ENCODE measurements around the gene TRIM61. TPM values are rescaled to one million over a fixed set of nuclear protein-coding genes. Genes with fewer than 3 reads are reported as not detected.

TRIM61 gene
- total RNA-seq, 1 donor from 2014 or later, result 0.19 TPM

DNA sequence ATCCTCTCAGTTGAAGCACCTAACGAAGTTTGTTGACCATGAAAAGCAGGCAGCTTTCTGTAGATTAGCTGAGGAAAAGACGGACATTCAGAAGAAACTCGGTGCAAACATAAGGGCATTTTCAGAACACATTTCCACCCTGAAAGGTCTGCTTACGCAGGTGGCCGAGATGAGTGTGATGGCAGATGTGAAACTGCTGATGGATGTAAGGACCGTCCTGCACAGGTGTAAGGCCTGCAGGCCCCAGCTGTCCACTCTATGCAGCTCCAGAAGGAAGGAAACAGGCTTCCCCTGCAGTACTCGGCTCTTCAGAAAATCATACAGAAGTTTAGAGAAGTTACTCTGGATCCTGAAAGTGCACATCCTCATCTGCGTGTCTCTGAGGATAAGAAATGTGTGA is 33.5 kb upstream of the TRIM61 start:
- Mint-ChIP-seq H3K9me3 (no peaks in the 10 kb centered on the region), H3K27ac (ENCODE audit: unreplicated experiment) (no peak overlapping the region), H3K27me3 (ENCODE audit: low read depth) (no peaks in the 10 kb centered on the region), H3K4me3 (no peak overlapping the region), H3K4me1 (no peaks in the 10 kb centered on the region), H3K36me3 (ENCODE audit: low read depth) (no peaks in the 10 kb centered on the region)
- TF ChIP-seq, protein P1, sequence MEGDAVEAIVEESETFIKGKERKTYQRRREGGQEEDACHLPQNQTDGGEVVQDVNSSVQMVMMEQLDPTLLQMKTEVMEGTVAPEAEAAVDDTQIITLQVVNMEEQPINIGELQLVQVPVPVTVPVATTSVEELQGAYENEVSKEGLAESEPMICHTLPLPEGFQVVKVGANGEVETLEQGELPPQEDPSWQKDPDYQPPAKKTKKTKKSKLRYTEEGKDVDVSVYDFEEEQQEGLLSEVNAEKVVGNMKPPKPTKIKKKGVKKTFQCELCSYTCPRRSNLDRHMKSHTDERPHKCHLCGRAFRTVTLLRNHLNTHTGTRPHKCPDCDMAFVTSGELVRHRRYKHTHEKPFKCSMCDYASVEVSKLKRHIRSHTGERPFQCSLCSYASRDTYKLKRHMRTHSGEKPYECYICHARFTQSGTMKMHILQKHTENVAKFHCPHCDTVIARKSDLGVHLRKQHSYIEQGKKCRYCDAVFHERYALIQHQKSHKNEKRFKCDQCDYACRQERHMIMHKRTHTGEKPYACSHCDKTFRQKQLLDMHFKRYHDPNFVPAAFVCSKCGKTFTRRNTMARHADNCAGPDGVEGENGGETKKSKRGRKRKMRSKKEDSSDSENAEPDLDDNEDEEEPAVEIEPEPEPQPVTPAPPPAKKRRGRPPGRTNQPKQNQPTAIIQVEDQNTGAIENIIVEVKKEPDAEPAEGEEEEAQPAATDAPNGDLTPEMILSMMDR (conservative IDR thresholded peaks at IDR 0.05), result no peak
- no peak for DNase-seq (ENCODE audit: low read depth, low spot score)

DNA sequence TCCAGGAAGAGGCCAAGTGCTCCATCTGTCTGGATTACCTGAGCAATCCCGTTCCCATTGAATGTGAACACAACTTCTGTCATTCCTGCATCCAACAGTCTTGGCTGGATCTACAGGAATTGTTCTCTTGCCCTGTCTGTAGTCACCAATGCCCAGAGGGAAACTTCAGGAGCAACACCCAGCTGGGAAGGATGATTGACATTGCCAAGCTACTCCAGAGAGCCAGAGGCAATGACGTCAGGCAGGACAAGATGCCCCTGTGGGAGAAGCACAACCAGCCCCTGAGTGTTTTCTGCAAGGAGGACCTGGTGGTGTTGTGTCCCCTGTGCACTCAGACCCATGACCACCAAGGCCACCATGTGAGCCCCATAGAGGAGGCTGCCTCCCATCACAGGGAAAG is 33.0 kb upstream of the TRIM61 start:
- H3K4me1 Mint-ChIP-seq, result no peaks in the 10 kb centered on the region
- H3K36me3 Mint-ChIP-seq (ENCODE audit: low read depth), result no peaks in the 10 kb centered on the region
- H3K9me3 Mint-ChIP-seq, result no peaks in the 10 kb centered on the region
- H3K27me3 Mint-ChIP-seq (ENCODE audit: low read depth), result no peaks in the 10 kb centered on the region
- H3K4me3 Mint-ChIP-seq, result no peak overlapping the region
- H3K27ac Mint-ChIP-seq (ENCODE audit: unreplicated experiment), result no peak overlapping the region
- TF ChIP-seq, protein P1 (conservative IDR thresholded peaks at IDR 0.05), result no peak
- no peak for DNase-seq (ENCODE audit: low read depth, low spot score)

DNA sequence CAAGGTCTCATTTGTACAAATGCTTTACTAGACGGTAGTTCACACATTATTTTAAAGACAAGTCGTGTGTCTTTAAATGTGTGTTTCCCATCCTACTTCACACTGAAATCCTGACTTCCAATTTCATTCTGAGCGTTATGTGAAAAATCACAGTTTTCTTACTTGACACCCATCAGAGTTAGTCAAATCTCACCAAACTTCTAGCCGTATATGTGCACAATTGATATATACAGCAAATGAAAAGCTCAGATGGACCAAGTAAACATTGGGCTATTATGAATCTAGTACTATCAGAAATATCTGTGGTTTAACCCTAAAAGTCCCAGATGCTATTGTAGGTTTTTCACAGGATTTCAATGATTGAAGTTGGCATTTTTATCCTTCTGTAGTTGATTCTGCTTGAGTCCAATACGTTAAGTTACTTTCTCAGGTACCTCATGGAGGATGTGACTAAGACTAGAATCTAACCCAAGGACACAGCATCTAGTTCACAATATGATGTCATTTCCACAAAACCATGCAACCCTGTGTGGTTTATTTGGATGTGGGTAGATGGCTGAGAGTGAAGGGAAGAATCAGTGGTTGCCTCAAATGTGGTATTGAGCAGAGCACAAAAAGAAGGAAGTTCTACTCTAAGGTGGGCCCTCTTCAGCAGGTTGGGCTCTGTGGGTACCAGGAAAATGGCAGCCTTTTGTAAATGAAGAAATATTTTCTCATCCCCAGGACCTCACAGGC is 32.2 kb upstream of the TRIM61 start:
- Mint-ChIP-seq H3K4me3 (no peak overlapping the region), H3K9me3 (no peaks in the 10 kb centered on the region), H3K27me3 (ENCODE audit: low read depth) (no peaks in the 10 kb centered on the region), H3K4me1 (no peaks in the 10 kb centered on the region), H3K36me3 (ENCODE audit: low read depth) (no peaks in the 10 kb centered on the region), H3K27ac (ENCODE audit: unreplicated experiment) (no peak overlapping the region)
- DNase-seq (ENCODE audit: low read depth, low spot score), result no peak
- TF ChIP-seq, protein P1 (conservative IDR thresholded peaks at IDR 0.05), result no peak

DNA sequence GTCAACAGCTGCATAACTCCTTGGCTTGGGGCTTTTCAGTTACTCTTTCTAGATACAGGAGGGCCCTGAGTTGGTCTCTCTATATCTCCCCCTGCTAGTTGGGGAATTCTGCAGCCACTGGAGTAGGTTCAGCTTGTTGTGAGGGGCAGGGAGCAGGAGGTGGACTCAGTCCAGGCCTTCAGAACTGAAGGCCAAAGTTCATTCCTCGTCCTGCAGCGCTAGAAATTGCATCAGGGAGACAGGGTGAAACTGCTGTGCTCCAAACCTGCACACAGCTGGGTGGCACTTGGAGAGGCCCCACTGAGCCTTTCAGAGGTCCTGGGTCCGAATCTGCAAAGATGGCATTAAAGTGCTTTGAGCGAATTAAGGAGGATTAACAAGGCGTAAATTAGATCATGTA is 29.4 kb upstream of the TRIM61 start:
- Mint-ChIP-seq H3K27ac (ENCODE audit: unreplicated experiment) (no peak overlapping the region), H3K4me1 (no peaks in the 10 kb centered on the region), H3K36me3 (ENCODE audit: low read depth) (no peaks in the 10 kb centered on the region), H3K27me3 (ENCODE audit: low read depth) (no peaks in the 10 kb centered on the region), H3K4me3 (no peak overlapping the region), H3K9me3 (no peaks in the 10 kb centered on the region)
- DNase-seq (ENCODE audit: low read depth, low spot score), result no peak
- TF ChIP-seq, protein P1 (conservative IDR thresholded peaks at IDR 0.05), result no peak

DNA sequence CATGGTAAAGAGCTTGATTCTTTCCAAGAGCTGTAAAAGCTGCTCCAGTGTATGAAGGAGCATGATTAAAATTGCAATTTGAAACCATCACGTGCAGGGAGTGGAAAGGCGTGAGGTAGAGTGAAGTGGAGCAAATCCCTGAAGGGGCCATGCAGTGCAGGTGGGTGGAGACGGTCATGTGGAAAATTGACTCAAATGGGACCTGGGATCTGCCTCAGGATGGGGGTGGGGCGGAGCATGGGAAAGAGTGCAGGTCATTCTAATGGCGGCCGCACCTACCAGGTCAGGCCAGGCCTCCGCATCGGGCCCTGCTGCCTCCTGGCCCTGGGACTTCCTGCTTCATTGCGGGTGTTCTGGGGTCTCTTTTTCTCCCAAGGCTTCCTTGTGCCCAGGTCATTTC is 29.0 kb upstream of the TRIM61 start:
- DNase-seq (ENCODE audit: low read depth, low spot score), result no peak
- no peak overlapping the region for H3K27ac Mint-ChIP-seq (ENCODE audit: unreplicated experiment)
- TF ChIP-seq, protein P1 (conservative IDR thresholded peaks at IDR 0.05), result no peak
- H3K36me3 Mint-ChIP-seq (ENCODE audit: low read depth), result no peaks in the 10 kb centered on the region
- H3K27me3 Mint-ChIP-seq (ENCODE audit: low read depth), result no peaks in the 10 kb centered on the region
- no peaks in the 10 kb centered on the region for H3K4me1 Mint-ChIP-seq
- no peak overlapping the region for H3K4me3 Mint-ChIP-seq
- no peaks in the 10 kb centered on the region for H3K9me3 Mint-ChIP-seq
